Osteoblast (primary cell): Measurements from ENCODE around the gene LMBR1L. TPM values are rescaled to one million over a fixed set of nuclear protein-coding genes. Genes with fewer than 3 reads are reported as not detected.

Experiments
- DNase-seq: peaks from one replicate; pipeline ENCODE4 v3.0.0; 2011; ENCODE audit warnings: low spot score, mixed read lengths; ENCODE audit not compliant: insufficient read length; ENCODE audit errors: missing footprints
- H2AFZ ChIP-seq: 2 replicates; pipeline ENCODE4 v1.6.0; 2011; ENCODE audit warnings: mild to moderate bottlenecking, low read length
- H3K27ac ChIP-seq: 2 replicates; pipeline ENCODE4 v1.5.1; 2011; ENCODE audit warnings: mild to moderate bottlenecking, low read depth, low read length, moderate library complexity
- H3K27me3 ChIP-seq: 2 replicates; pipeline ENCODE4 v1.6.0; 2012; ENCODE audit warnings: mild to moderate bottlenecking, control low read depth, inconsistent platforms, low read length, moderate library complexity; ENCODE audit not compliant: insufficient read depth
- H3K36me3 ChIP-seq: 2 replicates; pipeline ENCODE4 v1.5.1; 2011; ENCODE audit warnings: mild to moderate bottlenecking, low read length, control low read depth, moderate library complexity; ENCODE audit not compliant: insufficient read depth
- H3K4me1 ChIP-seq: 2 replicates; pipeline ENCODE4 v1.5.1; 2011; ENCODE audit warnings: mild to moderate bottlenecking, low read length, control low read depth, moderate library complexity; ENCODE audit not compliant: insufficient read depth
- H3K4me2 ChIP-seq: 2 replicates; pipeline ENCODE4 v1.6.0; 2011; ENCODE audit warnings: mild to moderate bottlenecking, low read length; ENCODE audit not compliant: insufficient read depth
- H3K4me3 ChIP-seq: fragments of 200-600 bp; sonication (generic); 3 replicates; pipeline ENCODE4 v1.5.1; 2012; ENCODE audit warnings: mild to moderate bottlenecking, low read length, inconsistent platforms; ENCODE audit not compliant: insufficient read depth
- H3K79me2 ChIP-seq: 2 replicates; pipeline ENCODE4 v1.6.0; 2012; ENCODE audit warnings: mild to moderate bottlenecking, low read length, control low read depth, inconsistent platforms; ENCODE audit not compliant: insufficient read depth
- H3K9me3 ChIP-seq: 2 replicates; pipeline ENCODE4 v1.5.1; 2011; ENCODE audit warnings: low read depth, low read length, control low read depth
- H4K20me1 ChIP-seq: 2 replicates; pipeline ENCODE4 v1.6.0; 2012; ENCODE audit warnings: mild to moderate bottlenecking, low read length, control low read depth; ENCODE audit not compliant: insufficient read depth
- total RNA-seq: library from RNA; depleted of rRNA; stranded (reverse); fragments of >200 nt; gene quantifications from 2 replicates; pipeline ENCODE4 v1.2.3, GENCODE V29; 2012
- TF ChIP-seq, protein P1 (sequence below): IDR thresholded peaks from 2 replicates; pipeline ENCODE4 v1.5.1; 2011; ENCODE audit warnings: mild to moderate bottlenecking, low read depth, low read length, moderate library complexity; ENCODE audit errors: extremely low read depth

Gene LMBR1L
- total RNA-seq, 1 donor, result 57.2 TPM

- Histone ChIP-seq H2AFZ (no peak overlapping the region), H3K79me2 (no peaks in the 10 kb centered on the region), H3K4me1 (peaks cover 11% of the 10 kb centered on the region), H3K36me3 (peaks cover 23% of the 10 kb centered on the region), H3K9me3 (no peaks in the 10 kb centered on the region), H3K27me3 (peaks cover 49% of the 10 kb centered on the region), H3K4me3 (peak overlapping the region; percentile 22), H4K20me1 (peaks cover 2% of the 10 kb centered on the region), H3K4me2 (peak overlapping the region; percentile 59), H3K27ac (no peak overlapping the region)
- DNase-seq, result peak; percentile 85
- TF ChIP-seq, protein P1, sequence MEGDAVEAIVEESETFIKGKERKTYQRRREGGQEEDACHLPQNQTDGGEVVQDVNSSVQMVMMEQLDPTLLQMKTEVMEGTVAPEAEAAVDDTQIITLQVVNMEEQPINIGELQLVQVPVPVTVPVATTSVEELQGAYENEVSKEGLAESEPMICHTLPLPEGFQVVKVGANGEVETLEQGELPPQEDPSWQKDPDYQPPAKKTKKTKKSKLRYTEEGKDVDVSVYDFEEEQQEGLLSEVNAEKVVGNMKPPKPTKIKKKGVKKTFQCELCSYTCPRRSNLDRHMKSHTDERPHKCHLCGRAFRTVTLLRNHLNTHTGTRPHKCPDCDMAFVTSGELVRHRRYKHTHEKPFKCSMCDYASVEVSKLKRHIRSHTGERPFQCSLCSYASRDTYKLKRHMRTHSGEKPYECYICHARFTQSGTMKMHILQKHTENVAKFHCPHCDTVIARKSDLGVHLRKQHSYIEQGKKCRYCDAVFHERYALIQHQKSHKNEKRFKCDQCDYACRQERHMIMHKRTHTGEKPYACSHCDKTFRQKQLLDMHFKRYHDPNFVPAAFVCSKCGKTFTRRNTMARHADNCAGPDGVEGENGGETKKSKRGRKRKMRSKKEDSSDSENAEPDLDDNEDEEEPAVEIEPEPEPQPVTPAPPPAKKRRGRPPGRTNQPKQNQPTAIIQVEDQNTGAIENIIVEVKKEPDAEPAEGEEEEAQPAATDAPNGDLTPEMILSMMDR, result no peak
These were observed 16.9 kb downstream of the LMBR1L start for GRCh38 chr12:49093792-49094159.

- no peak overlapping the region for H3K4me3 ChIP-seq
- H3K27ac ChIP-seq, result no peak overlapping the region
- H3K79me2 ChIP-seq, result no peaks in the 10 kb centered on the region
- peak; percentile 55 for DNase-seq
- H4K20me1 ChIP-seq, result peaks cover 2% of the 10 kb centered on the region
- no peaks in the 10 kb centered on the region for H3K9me3 ChIP-seq
- TF ChIP-seq, protein P1, result no peak
- H3K36me3 ChIP-seq, result peaks cover 15% of the 10 kb centered on the region
- H3K4me1 ChIP-seq, result peaks cover 11% of the 10 kb centered on the region
- H3K4me2 ChIP-seq, result peak overlapping the region; percentile 72
- no peak overlapping the region for H2AFZ ChIP-seq
- H3K27me3 ChIP-seq, result peaks cover 53% of the 10 kb centered on the region
These were observed 17.7 kb downstream of the LMBR1L start for GRCh38 chr12:49092816-49093406.

- TF ChIP-seq, protein P1, result peak; percentile 29
- no peaks in the 10 kb centered on the region for H3K9me3 ChIP-seq
- H3K4me3 ChIP-seq, result peak overlapping the region; percentile 55
- H3K4me2 ChIP-seq, result peak overlapping the region; percentile 72
- no peaks in the 10 kb centered on the region for H3K79me2 ChIP-seq
- peaks cover 2% of the 10 kb centered on the region for H4K20me1 ChIP-seq
- no peak overlapping the region for H3K27ac ChIP-seq
- H3K27me3 ChIP-seq, result peaks cover 53% of the 10 kb centered on the region
- peaks cover 11% of the 10 kb centered on the region for H3K4me1 ChIP-seq
- peak; percentile 95 for DNase-seq
- peaks cover 8% of the 10 kb centered on the region for H3K36me3 ChIP-seq
- H2AFZ ChIP-seq, result peak overlapping the region; percentile 46
These were observed 18.4 kb downstream of the LMBR1L start for GRCh38 chr12:49092086-49092815.

DNA sequence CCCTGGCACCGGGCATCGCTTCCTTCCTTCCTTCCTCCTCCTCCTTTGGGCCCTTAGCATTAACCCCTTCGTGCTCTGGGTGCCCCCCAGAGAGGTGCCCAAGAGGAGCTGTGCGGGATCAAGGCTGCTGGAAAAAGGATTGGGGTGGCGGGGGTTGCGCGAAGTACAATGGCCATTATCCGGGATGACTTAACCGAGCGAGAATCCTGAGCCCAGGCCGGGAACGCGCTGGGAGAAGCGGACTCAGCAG is 18.9 kb downstream of the LMBR1L start:
- peak overlapping the region; percentile 55 for H3K4me3 ChIP-seq
- no peak for DNase-seq

More for the DNA sequence above, 18.9 kb downstream of the LMBR1L start:
- H3K4me2 ChIP-seq, result peak overlapping the region; percentile 72
- peak overlapping the region; percentile 46 for H2AFZ ChIP-seq
- TF ChIP-seq, protein P1, result no peak
- peaks cover 53% of the 10 kb centered on the region for H3K27me3 ChIP-seq
- H3K79me2 ChIP-seq, result no peaks in the 10 kb centered on the region
- H4K20me1 ChIP-seq, result peaks cover 2% of the 10 kb centered on the region
- H3K9me3 ChIP-seq, result no peaks in the 10 kb centered on the region
- H3K27ac ChIP-seq, result no peak overlapping the region
- peaks cover 3% of the 10 kb centered on the region for H3K36me3 ChIP-seq
- H3K4me1 ChIP-seq, result peaks cover 11% of the 10 kb centered on the region
